HG03159 (cell line): ENCODE results near the gene LAMA3.

ENCODE experiments used
- ATAC-seq: cut with Tn5 transposase; IDR thresholded peaks from one replicate; pipeline ENCODE4 v1.9.1; 2021; ENCODE audit warnings: mild to moderate bottlenecking, moderate library complexity; ENCODE audit not compliant: unreplicated experiment

The LAMA3 gene

DNA sequence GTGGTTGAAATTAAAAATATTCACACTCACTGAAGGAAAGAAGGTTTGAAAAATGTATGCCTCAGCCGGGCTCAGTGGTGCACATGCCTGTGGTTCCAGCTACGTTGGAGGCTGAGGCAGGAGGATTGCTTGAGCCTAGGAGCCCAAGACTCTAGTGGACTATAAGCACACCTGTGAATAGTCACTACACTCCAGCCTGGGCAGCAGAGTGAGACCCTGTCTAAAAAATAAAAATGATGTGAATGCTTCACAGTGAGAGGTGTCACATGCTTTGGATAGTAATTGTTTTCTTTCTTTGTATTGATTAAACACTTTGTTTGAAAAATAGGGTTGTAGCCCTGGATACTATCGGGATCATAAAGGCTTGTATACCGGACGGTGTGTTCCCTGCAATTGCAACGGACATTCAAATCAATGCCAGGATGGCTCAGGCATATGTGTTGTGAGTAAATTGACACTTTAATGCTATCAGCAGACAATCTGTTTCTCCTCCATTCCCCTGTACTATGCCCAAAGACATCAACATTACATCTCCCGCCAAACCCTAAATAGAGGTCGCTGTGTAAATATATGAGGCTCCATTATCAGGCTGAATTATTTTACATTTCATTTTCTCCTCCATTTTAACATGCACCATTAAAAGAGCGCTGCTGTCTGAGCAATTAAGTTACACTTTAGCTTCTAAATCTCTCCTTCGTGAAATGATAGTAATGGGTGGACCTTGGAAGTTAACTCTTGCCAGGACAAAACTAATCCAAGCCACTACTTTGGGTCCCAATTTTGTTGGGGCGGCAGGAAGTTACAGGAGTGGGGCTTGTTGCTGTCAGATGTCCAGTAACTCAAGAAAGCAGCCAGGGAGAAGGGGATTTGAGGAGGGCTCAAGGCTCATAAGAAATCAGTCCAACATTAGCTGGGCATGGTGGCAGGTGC is 187.0 kb downstream of the LAMA3 start:
- no peak for ATAC-seq

DNA sequence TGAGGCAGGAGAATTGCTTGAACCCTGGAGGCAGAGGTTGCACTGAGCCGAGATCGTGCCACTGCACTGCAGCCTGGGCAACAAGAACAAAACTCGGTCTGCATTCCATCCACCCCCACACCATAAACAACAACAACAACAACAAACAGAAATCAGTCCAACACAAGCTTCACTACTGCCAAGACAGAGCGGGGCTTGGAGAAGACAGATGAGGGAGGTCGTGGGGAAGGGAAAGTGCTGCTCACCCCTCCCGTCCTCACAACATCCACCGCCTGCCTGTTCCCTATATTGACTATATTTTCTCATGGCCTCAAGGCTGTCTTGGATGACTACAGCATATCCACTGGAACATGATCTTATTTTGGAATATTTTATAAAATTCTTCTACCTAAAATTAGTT is 187.7 kb downstream of the LAMA3 start:
- ATAC-seq = no peak

DNA sequence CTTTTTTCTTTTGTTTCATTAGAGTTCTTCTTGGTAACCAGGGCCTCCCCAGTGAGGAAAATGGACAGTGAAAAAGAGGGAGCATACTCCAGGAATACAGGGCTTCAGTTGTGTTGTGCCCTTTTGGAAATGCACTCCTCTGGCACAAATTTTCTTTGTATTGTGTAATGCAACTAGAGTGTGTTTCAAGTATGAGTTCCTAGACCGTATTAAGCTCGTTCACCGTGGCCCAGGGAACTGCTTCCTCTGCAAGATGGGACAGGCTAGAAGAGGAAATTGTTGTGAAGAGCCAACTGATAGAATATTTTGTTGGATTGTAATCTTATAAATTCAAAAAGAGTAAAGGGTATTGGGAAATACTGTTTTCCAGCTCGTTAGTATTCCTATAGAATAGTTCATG is 188.1 kb downstream of the LAMA3 start:
- ATAC-seq = no peak

GRCh38 chr18:23878336-23878900 is 189.2 kb downstream of the LAMA3 start:
- ATAC-seq = no peak

DNA sequence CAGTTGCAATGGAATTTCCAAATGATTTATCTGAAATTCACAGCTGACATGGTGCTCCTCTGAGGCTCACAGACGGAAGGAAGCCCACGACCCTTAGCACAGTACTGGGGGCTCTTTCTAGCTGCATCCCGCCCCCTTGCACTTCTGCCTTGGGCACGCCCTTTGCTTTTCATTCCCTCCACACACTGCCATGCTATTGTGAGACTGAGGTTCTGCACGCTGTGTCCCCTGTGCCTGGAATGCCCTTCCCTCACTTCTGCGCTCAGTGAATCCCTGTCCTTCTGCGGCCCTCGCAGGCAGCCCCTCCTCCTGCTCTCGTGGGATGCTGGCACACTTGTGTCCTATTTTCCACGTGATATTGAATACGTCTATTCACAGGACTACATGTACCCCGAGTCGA is 189.9 kb downstream of the LAMA3 start:
- ATAC-seq = no peak

DNA sequence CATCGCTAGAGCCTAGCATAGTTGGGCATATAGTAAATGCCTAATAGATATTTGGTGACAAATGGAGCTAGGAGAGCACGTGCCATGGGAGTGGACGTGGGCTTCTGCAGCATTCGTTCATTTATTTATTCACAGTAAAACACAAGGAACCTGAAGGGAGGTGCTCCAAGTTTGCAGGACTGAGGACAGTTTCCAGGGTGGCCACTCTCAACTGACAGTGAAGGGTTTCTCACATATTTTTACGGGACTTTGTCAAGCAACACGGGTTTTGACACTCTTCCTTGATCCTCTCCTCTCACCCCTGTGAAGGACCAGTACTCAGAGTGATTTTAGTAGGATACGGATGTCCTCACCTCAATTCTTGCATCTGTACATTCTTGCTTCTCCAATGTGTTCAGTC is 190.3 kb downstream of the LAMA3 start:
- no peak for ATAC-seq

GRCh38 chr18:23879966-23880565 is 190.8 kb downstream of the LAMA3 start:
- ATAC-seq = no peak

DNA sequence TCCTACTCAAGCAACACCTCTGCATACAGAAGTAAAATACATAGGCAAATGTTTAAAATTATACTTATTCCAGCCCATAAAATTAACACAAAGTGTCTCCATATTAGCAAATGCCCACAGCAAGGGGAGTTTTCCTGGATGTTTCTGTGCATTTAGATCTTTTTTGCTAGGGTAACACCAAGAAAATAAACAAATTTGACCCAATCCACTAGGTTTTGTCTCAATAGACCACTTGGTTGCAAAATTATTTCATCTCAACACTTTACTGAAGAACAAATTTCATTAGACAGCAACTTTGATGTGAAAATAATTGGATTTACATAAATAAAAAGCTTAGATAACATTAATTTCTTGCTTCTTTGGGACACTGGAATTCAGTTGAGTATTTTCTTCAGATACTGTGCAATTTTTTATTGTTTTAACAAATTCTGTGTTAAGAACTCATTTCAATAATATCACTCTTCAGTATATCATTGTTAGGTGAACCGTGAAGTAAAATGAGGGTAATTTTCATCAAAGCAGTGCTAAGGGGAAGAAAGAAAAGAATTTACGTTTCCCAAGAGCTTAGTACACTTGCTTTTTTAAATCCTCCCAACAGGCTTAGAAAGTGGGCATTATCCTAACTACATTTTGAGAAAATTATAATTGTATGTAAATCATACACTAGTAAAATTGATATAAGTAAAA is 191.8 kb downstream of the LAMA3 start:
- ATAC-seq = no peak

GRCh38 chr18:23881778-23882177 is 192.5 kb downstream of the LAMA3 start:
- ATAC-seq = no peak

DNA sequence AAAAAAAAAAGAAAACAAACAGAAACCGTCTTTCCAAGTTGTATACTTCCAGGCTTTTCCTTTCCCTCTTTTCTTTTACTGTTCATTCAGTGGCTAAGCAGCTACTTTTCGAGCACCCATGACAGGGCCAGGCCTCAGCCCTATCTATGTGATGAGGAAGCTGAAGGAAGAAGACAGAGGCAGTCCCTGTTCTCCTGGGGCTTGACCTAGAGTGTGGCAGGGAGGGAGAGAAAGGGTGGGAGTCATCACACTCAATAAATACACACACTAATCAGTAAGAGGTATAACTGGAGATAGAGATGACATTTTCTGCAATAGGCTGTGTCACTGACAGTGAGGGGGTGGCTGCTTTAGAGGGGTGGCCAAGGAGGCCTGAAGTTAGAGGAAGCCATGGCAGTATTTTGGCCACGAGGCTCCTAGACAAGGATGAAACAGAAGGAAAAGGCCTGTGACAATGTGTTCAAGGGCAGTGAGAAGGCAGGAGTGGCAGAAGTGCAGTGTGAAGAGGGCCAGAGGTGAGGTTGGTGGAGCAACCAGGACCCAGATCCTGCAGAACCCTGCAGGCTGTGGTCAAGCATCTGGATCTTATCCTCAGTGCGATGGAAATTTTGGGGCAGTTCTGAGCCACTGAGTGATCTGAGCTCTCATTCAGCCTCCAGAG is 193.5 kb downstream of the LAMA3 start:
- no peak for ATAC-seq

- ATAC-seq = no peak
These were observed 194.1 kb downstream of the LAMA3 start for GRCh38 chr18:23883277-23883790.

- ATAC-seq = no peak
These were observed 195.6 kb downstream of the LAMA3 start for GRCh38 chr18:23884681-23885375.

DNA sequence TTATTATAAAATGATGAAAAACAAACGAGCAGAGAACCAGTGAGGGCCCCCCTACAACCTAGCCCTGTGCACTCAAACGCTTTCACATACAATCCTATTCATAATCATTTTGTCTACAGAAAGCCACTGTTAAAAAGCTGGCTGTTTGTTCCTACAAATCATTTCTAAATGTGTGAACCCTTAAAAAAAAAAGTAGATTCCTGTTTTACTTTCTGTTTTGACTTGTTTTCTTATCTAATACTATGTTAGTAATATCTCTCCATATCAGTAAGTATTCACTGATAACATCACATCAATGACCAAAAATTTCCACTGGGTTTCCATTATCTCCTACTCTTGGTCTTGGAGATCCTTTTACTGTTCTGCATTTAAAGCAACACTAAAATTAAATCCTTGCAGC is 196.5 kb downstream of the LAMA3 start:
- ATAC-seq = no peak

- ATAC-seq = no peak
These were observed 197.8 kb downstream of the LAMA3 start for GRCh38 chr18:23887035-23887434.

DNA sequence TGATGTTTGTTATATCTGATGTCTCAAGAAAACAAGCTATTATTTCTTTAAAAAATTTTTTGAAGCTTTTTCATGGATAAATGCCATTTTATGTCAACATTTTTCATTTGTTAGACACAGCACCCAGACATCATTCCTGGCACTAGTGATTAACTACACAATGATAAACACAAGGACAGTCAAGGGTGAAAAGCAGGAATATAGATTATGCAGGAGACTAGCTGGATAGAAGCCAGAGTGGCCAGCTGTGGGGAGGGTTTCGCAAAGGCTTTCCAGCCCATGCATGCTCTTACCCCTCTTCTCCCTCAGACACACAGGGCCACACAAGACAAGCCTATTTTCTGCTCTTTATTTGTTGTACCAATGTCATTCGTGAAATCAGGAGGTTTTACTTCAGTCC is 198.2 kb downstream of the LAMA3 start:
- ATAC-seq = no peak

DNA sequence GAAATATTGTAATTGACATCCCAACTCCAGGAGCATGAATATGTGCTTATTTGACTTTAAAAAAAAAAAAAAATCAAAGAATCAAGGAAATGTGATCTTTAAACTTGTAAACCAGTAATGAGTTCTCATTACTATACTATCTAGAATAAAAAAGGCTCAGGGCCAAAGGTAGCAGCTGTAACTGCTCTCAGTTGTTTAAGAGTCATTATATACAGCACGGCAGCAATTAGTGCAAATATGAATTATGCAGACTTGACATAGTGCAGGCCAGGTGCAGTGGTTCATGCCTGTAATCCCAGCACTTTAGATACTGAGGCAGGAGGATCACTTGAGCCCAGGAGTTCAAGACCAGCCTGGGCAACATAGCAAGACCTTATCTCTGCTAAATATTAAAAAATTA is 199.6 kb downstream of the LAMA3 start:
- ATAC-seq = no peak

DNA sequence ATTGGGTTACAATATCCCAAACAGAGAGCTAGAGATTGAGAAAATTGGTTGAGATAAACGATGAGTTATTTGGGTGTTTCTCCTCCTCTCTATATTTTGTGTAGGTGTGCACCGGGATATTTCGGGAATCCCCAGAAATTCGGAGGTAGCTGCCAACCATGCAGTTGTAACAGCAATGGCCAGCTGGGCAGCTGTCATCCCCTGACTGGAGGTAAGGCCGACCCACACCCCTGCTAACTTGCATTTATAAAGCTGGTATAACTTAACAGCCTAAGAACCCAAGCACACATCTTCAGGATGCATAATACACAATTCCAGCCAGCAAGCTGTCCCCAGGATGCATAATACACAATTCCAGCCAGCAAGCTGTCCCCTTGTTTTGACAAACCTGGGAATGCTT is 200.7 kb downstream of the LAMA3 start:
- no peak for ATAC-seq

DNA sequence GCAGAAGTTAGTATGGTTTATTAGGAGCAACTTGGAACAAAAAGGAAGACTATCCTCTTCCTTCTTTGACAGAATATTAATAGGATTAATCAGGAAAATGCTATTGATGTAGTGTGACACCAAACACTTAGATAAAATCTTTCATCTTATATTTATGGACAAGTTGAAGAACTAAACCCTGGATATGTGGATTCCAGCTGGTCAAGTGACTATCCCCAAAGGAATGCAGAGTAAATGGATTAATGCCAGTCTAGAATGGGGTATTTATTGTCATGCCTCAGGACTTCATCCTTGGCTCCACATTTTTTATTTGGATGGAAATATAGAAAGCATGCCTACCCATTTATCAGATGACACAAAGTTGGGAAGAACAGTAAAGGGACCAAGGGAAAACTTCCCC is 201.3 kb downstream of the LAMA3 start:
- ATAC-seq = no peak

- no peak for ATAC-seq
These were observed 204.4 kb downstream of the LAMA3 start for GRCh38 chr18:23893653-23894052.

DNA sequence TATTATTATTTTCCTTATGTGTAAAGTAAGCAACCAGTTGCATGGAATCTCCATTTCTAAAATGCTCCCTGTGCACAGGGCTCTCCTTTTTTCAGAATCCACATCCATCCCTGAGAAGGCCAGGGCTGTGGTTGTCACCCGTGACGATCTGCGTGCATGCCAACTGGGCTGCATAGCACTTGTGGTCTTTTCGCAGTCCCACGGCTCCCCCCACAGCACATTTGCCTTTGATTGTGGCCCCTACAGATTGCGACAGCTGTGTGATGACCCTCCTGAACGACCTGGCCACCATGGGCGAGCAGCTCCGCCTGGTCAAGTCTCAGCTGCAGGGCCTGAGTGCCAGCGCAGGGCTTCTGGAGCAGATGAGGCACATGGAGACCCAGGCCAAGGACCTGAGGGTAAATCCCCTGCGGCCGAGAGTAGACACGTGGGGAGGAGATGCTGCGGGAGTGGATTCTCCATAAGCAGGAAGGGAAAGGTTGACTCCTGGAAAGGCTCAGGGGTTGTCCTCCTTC is 205.5 kb downstream of the LAMA3 start:
- no peak for ATAC-seq
